Stimulated activated CD8-positive, alpha-beta memory T cell treated with anti-CD3 and anti-CD28 coated beads, Interleukin-12 subunit alpha, Interleukin-12 subunit beta, amount 100 ng/mL, for 1 hour (primary cell): ENCODE data around the gene ASB1.

Experiments
- DNase-seq: peaks from one replicate; pipeline ENCODE4 v3.0.0-alpha.2; 2020; ENCODE audit warnings: low read depth

Gene ASB1

DNA sequence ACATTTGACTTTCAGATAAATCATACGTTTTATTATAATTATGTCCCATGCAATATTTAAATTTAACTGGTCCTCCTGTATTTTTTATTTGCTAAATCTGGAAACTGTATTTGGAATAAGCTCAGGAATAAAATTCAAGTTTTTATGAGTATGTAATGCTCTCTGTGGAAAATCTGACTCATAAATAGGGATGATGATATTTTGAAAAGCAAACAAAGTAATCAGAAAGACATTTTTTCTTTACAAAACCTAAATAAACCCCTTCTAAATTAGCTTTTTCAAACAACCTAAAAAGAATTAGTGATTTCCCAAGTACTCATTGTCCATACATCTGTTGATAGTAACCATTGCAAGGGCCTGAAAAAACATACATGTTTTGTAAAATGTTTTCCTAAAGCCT is 41.1 kb downstream of the ASB1 start:
- DNase-seq, result no peak

DNA sequence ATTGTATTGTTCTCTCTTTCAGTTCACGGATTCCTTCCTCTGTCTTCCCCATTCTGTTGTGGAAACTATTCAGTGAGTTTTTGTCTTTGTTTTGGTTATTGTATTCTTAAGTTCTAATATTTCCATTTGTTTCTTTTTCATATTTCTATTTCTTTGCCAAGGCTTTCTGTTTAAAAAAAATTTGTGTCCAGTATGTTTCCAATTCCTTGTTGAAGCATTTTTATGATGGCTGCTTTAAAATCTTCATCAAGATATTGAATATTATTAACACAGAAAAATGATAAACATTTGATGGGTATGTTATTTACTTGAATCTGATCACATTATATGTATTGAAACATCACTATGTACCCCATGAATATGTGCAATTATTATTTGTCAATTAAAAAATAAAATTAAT is 42.4 kb downstream of the ASB1 start:
- DNase-seq, result no peak

DNA sequence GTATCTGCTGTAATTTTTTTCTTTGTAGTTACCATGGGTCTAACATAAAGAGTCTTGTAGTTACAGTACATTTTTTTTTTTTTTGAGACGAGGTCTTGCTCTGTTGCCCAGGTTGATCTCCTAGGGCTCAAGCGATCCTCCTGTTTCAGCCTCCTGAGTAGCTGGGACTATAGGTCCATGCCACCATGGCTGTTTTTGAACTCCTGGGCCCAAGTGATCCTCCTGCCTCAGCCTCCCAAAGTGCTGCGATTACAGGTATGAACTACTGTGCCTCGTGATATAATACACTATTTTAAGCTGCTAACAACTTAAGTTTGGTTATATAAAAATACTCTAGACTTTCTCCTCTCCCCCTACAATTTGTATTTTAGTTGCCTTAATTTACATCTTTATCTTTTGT is 46.3 kb downstream of the ASB1 start:
- DNase-seq, result no peak

DNA sequence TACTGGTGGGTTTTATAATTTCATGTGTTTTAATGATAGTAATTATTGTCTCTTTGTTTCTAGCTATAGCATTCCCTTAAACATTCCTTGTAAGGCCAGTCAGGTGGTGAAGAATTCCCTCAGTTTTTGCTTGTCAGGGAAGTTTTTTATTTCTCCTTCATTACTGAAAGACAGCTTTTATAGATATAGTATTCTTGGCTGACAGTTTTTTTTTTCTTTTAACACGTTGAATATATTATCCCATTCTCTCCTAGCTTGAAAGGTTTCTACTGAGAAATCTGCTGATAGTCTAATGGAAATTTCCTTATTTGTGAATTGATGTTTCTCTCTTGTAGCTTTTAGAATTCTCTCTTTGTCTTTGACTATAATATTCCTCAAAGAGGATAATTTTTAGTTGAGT is 46.8 kb downstream of the ASB1 start:
- no peak for DNase-seq

DNA sequence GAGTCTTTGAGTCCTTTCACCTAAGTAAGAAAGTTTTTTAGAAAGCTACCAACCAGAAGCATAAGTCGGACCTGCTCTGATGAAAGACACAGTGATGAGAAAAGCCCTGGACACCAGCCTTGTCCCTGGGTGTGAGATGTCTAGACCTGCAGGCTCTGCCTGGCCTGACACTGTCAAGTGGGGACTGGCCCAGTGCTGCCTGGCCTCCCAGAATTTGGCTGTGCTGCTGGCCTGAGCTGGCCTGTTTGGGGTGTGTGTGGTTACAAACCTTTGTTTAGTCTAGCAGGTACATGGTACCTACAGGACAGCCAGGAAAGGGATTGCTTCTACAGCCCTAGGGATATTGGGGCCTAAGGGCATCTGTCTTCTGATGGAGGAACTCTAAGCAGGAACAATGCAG is 48.3 kb downstream of the ASB1 start:
- no peak for DNase-seq

DNA sequence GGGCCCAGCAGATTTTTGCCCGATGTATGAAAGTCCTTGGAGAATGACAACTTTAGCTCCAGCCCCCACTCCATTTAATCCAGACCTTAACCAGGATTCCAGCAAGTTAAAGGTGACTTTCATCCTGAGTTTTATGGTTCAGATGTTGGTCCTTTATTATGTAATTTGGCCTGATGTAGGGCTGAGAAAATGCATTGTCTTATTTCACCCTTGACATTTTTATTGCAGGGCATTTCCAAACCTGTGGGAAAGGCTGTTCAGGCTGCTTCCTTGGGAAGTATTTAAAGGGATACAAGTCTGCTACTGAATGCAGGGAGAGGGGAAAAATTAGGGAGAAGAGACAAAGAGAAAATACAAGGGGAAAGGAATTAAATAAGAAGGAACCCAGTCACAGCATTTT is 48.8 kb downstream of the ASB1 start:
- DNase-seq, result no peak

DNA sequence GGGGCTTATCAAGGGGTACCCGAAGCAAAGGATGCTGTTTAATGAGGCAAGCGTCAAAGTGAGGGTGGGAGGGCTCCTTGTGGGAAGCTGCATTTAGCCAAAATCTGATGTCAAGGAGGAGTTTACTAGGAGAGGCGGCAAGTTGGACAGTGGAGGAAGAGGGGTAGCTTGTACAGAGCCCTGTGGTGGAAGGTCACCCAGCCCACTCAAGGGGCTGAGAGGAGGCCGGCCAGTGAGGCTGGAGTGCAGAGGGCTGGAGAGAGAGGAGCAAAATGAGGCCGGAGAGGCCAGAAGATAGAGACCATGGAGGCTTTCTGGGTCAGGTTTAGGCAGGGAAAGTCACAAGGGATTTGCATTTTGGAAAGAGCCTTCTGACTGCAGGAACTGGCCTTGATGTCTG is 49.5 kb downstream of the ASB1 start:
- no peak for DNase-seq

DNA sequence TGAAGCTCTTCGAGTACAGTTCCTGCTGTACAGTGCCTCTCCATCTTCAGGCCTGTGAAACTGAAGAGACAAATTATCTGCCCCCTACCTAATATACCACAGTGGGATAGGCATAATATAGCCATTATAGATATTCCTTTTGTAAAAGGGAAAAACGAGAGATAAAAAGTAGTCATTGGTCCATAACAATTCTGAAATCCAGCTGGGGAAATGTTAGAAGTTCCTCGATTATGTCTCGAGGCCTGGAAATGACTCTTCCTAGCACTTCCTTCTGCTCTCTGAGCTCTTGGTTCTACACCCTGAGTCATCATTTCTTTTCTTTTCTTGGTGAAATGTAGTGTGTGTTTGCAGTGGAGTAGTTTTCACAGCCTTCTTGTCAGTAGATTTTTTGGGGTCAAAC is 51.5 kb downstream of the ASB1 start:
- no peak for DNase-seq

DNA sequence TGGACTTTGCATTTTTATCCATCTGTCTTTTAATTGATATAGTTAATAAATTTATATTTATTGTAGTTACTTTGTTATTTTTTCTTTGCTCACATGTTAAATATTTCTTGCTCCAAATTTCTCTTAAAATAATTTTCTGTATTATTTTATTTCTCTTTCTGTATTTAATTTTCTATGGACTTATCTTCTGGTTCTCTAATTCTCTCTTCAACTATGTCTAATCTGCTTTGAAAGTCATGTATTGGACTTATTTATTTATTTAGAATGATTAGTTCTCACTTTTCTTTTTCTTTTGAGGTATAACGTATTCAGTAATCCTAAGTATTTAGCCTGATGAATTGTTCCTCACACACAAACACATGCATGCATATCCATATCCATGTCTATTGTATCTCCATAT is 53.1 kb downstream of the ASB1 start:
- DNase-seq, result no peak

DNA sequence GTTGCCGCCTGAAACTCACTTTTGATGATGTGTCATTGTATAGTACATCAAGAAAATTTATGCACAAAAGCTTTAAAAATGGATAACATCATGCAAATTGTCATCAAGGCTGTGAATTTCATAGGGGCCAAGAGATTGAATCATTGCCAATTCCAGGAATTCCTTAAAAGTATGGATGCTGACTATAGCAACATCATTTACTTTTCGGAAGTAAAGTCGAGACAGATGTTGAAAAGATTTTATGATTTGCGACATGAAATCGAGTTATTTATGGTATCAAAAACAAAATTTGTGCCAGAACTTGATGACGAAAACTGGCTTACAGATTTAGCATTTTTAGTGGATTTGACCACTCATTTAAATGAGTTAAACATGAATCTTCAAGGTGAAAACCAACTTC is 56.3 kb downstream of the ASB1 start:
- no peak for DNase-seq

DNA sequence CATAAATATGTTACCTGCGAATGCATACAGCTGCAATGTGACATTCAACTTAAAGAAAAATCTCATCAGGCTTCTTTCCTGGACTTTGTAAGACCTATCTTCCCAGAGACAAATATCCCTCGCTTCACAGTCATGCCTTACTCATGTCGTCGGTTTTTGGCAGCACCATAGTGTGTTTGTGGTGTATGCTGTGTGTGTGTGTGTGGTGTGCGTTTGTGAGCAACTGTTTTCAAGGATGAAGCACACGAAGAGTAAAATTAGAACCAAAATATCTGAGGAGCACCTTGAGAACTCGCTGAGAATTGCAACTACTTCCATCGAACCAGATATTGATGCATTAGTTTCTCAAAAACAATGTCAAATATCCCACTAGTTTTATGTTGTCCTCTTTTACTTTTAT is 56.9 kb downstream of the ASB1 start:
- no peak for DNase-seq

DNA sequence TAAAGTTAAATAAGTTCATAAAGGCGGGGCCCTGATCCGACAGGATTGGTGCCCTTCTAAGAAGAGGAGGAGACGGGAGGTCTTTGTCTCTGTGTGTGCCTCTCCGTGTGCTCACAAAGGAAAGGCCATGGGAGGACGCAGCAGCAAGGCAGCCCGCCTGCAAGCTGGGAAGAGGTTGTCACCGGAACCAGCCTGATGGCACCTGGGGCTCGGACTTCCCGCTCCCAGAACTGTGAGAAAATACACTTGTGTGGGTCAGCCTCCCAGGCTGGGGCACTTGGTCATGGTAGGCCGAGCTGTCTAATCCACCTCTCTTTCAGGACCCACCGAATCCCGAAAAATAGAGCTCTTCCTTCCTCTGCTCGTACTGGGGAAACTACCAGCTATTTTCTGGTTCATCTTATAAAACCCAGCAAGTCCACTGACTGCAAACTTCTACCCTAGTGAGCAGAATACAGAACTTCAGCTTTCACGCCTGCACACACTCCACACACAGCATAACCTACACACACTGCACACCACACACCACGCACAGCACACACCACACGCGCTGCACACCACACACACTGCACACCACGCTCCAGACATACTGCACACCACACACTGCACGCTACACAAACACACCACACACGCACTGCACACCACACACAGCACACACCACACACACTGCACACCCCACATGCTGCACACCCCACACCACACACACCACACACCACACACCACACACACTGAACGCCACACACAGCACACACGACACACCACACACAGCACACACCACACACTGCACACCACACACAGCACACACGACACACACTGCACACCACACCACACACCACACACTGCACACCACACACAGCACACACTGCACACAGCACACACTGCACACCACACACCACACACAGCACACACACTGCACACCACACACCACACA is 58.1 kb downstream of the ASB1 start:
- no peak for DNase-seq

DNA sequence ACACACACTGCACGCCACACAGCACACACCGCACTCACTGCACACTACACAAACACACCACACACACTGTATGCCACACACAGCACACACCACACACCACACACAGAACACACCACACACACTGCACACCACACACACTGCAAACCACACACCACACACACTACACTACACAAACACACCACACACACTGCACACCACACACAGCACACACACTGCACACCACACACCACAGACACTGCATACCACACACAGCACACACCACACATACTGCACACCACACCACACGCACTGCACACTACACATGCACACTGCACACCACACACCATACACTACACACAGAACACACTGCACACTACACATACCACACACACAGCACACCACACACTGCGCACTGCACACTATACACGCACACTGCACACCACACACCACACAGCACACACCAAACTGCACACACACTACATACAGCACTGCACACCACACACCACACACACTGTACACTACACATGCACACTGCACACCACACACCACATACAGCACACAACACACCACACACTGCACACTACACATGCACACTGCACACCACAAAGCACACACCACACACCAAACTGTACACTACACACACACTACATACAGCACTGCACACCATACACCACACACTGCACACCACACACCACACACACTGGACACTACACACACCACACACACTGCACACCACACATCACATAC is 59.6 kb downstream of the ASB1 start:
- no peak for DNase-seq

DNA sequence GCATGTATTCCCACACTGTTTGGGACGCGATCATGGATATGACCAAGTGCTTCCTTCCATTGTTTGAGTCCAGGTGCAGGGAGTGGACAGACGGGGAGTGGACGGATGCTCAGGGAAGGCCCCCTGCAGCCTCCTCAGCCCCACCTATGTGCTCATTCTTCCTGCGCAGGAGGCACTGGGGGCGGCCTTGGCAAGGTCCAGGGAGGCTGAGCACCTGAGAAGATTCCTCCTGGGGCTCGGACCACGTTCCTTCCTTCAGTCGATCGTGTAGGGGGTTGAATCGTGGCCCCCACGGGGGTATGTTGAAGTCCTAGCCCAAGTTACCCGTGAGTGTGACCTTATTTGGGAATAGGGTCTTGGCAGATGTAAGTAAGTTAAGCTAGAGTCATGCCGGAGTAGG is 60.4 kb downstream of the ASB1 start:
- no peak for DNase-seq

DNA sequence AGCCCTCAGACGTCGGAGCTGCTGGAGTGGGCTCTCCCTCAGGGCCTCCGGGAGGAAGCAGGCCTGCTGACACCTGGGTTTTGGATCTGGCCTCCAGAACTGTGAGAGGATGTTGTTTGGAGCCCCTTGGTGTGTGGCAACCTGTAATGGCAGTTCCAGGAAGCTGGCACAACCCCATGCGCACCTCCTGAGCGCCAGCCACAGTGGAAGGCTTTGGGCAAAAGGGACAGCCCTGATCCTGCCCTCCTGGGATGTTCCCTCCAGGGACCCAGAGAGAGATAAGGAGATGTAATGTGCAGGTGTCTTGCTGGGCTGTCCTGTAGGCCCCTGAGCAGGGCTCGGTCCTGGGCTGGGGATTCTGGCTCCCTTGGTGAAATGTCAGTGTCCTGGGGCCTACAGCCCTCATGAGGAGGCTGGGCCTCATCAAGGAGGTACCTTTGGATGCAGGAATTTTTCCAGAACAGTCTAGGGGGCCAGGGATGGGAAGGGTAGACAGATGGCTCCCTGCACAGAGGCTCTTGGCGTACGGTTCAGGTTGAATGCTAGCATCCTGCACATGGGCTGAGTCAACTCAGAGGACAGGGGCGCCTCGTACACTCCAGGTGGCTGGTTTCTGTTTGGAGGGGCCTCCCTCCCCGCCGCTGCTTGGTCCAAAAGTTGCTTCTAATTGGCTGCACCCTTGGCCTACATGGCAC is 61.1 kb downstream of the ASB1 start:
- DNase-seq, result no peak

DNA sequence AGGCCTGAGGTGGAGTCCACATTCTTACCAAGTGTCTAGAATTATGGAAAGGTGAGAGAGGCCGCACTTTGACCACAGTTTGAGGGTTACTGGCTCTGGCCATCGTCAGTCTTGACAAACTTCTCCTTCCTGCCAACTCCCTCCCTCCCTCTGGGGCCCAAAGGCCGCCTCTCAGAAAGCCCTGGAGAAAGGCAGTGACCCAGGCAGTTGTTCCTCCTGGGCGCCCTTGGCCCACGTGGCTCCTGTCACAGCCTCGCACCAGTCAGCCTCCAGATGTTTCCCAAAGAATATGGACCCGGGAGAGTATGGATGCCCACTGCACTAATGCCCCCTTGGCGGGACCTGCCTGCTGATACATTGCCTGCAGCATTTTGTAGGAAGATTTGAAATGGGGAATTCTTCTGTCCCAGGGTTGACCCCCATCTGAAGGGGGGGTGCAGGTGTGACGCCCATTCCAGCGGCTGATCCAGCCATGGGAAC is 61.7 kb downstream of the ASB1 start:
- DNase-seq, result no peak

DNA sequence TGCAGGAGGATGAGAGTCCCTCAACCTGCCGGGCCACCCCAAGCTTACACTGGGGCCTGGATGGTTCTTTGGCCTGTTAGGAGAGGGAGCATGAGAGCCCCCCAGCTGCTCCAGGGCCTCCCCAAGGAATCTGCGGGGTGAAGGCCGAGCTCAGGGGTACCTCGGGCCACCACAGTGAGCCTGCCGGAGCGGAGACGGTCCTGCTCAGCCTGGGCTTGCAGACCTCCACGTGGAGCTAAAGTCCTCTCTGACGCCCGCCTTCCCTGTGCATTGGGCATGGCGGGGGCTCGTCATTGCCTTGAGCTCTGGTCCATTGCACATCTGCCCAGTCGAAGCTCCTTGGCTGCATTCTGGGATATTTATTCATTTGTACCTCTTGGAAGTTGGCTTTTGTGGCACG is 62.7 kb downstream of the ASB1 start:
- DNase-seq, result no peak

DNA sequence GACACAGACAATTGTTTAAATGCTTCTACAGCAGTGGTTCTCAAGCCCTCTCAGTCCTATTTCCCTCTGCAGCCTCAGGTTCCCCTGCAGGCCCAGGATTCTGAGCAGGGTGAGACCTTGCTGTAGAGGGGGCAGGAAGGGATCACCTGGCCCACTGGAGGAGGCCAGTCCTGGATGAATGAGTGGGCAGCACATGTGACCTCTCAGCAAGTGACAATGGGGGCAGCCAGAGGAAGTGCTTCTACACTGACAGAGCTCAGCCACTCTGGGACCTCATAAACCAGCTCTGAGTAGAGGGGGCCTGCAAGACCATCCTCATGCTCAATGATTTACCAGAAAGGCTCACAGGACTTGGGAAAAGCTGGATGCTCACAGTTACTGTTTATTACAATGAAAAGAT is 63.2 kb downstream of the ASB1 start:
- no peak for DNase-seq

DNA sequence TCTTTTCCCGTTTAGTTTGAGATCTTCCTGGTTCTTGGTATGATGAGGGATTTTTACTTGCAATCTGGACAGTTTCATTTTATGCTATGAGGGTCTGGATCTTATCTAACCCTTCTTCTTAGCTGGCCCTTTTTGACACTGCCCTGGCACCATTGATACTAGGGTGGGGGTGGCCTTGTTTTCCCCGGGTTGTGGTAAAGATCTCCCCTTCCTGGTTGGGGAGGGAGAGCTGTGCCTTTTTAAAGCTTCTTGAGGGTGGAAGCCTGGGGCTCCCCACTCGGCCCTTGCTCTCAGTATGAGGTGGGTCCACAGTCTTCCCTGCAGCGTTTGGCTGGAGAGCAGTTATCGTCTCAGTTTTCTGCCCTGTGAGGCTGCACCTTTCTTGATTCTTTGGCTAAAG is 66.1 kb downstream of the ASB1 start:
- DNase-seq, result no peak

DNA sequence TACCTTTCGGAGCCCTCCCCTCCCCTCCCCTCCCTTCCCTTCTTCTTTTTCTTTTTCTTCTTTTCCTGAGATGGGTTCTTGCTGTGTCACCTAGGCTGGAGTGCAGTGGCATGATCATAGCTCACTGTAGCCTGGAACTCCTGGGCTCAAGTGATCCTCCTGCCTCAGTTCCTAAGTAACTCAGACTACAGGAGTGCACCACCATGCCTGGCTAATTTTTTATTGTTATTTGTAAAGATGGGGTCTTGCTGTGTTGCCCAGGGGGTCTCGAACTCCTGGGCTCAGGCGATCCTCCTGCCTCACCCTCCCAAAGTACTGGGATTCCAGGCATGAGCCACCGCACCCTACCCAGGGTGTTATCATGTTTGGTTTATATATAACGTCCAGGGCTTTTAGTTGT is 66.7 kb downstream of the ASB1 start:
- no peak for DNase-seq

DNA sequence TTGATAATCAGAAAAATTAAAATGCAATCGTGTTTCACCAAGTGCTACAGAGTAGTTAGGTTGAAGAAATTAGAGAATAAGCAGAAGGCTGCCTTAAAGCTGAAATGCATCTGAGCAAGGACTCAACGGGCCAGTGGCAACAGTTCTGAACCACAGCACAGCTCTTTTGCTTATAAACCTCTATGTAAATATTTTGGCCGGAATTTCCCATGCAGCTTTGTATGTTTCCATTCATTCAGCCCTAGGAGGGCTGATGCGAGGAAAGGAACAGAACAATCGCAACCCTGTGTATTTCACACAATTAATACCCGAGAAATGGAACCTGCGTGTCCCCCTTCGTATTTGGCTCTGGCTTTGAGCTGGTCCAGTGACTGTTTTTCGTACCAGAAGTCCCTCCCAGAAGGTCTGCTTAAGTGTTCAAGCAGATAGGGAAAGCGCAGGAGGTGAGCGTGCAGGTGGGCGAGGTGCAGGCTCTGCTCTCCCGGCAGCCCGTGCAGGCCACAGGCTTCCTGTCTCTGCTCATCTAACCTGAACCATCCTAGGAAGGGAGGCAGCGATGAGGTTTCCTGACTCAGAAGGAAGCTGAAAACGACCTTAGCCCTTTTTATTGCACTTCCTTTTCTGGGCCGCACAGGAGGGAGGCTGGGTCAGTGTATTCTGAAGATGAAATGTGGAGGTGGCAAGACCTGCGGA is 67.3 kb downstream of the ASB1 start:
- no peak for DNase-seq

DNA sequence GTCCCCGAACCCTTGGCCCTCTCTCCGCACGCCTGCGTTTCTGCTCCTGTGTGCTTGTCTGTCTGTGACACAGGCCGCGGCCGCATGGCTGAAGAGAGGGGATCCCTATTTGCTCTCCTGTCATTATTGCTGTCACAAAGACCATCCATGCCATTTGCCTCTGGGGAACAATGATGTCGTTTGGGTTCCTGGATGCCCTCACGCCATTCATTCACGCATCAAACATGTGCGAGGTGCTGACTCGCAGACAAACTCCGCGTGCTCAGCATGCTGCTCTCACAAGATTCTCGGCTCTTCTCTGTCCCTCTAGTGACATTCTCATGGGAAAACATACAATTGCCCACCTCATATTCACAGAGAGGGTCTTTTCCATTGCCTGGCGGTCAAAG is 67.8 kb downstream of the ASB1 start:
- DNase-seq, result no peak
